ENCODE data around the gene SMAD3. TPM values are rescaled to one million over a fixed set of nuclear protein-coding genes. Genes with fewer than 3 reads are reported as not detected.

Gene SMAD3
- total and polyA plus RNA-seq, 7 donors, result 2.9 to 47.6 (median 29.3) TPM

DNA sequence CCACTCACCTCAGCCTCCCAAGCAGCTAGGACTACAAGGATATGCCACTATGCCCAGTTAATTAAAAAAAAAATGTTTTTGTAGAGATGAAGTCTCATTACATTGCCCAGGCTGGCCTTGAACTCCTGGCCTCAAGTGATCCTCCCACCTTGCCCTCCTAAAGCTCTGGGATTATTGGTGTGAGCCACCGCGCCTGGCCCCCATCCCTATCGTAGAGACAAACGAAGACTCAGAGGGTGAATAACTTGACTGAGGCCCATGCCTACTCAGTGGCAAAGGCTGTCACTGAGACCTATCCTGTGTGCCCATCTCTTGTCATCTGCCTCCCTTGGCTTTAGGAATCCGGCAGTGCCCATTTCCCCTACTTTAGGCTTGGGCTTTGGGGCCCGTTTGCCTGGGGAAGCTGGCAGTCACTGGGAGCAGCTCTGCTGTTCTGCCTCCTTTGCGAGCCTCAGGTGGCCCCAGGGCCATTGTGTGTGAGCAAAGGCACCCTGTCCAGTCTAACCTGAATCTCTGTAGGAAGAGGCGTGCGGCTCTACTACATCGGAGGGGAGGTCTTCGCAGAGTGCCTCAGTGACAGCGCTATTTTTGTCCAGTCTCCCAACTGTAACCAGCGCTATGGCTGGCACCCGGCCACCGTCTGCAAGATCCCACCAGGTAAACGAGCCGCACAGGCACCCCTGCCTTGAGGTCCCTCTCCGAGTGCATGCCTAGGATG, 119.0 kb downstream of the SMAD3 start:
- H3K4me3 ChIP-seq, result no peak overlapping the region
- no peak for ATAC-seq
- H3K27ac ChIP-seq, result peak overlapping the region; percentile 90
- no peaks in the 10 kb centered on the region for H3K9me3 ChIP-seq
- intact Hi-C loops (cut with DNase I), result no loop called here
- TF ChIP-seq, protein P1, sequence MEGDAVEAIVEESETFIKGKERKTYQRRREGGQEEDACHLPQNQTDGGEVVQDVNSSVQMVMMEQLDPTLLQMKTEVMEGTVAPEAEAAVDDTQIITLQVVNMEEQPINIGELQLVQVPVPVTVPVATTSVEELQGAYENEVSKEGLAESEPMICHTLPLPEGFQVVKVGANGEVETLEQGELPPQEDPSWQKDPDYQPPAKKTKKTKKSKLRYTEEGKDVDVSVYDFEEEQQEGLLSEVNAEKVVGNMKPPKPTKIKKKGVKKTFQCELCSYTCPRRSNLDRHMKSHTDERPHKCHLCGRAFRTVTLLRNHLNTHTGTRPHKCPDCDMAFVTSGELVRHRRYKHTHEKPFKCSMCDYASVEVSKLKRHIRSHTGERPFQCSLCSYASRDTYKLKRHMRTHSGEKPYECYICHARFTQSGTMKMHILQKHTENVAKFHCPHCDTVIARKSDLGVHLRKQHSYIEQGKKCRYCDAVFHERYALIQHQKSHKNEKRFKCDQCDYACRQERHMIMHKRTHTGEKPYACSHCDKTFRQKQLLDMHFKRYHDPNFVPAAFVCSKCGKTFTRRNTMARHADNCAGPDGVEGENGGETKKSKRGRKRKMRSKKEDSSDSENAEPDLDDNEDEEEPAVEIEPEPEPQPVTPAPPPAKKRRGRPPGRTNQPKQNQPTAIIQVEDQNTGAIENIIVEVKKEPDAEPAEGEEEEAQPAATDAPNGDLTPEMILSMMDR (IDR thresholded peaks at IDR 0.05), result no peak
- WGBS, 3 donors, result 74 to 84% (median 78%) methylated on average over 18 of the region's 18 CpGs
- H3K4me1 ChIP-seq, result peaks cover 74% of the 10 kb centered on the region
- H3K27me3 ChIP-seq (ENCODE audit: insufficient read depth in 3 of 3, low read length in 2 of 3), result no peaks in the 10 kb centered on the region
- peaks cover 0 to 57% of the 10 kb centered on the region in 2 donors for H3K36me3 ChIP-seq (ENCODE audit: insufficient read depth in 1 of 2, low read depth in 1 of 2)
- peak in 1 of 2 donors; percentile 51 for DNase-seq

DNA sequence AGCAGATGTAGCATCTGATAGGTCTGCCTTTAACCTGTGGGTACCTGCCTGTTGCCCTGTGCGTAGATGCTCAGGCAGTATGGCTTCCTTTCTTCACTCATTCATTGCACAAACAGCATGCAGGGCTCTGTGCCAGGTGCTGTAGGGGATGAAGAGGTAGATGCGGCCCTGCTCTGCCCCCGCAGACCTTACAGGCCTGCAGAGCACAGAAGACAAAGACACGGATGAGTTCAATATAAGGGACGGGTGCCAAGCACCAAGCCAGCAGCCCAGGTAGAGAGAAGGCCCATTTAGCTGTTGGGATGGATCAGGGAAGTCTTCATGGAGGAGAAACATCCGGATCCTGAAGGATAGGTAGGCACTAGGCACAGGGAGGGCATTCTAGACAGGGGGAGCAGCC, 119.6 kb downstream of the SMAD3 start:
- Histone ChIP-seq H3K4me1 (peaks cover 75% of the 10 kb centered on the region), H3K4me3 (no peak overlapping the region), H3K27me3 (ENCODE audit: insufficient read depth in 3 of 3, low read length in 2 of 3) (no peaks in the 10 kb centered on the region), H3K36me3 (ENCODE audit: insufficient read depth in 1 of 2, low read depth in 1 of 2) (peaks cover 0 to 56% of the 10 kb centered on the region in 2 donors), H3K9me3 (no peaks in the 10 kb centered on the region), H3K27ac (peak overlapping the region; percentile 90)
- intact Hi-C loops (cut with DNase I), result loop anchor here (5.0 kb wide), 2 partner anchors 58 to 118 kb away; partner anchors contain the start of gene SMAD3 (in 2 of the 2)
- 74 to 84% (median 75%) methylated on average over 6 of the region's 6 CpGs for WGBS, 3 donors
- TF ChIP-seq, protein P1 (IDR thresholded peaks at IDR 0.05), result no peak
- no peak for ATAC-seq
- peak in 1 of 2 donors; percentile 51 for DNase-seq

DNA sequence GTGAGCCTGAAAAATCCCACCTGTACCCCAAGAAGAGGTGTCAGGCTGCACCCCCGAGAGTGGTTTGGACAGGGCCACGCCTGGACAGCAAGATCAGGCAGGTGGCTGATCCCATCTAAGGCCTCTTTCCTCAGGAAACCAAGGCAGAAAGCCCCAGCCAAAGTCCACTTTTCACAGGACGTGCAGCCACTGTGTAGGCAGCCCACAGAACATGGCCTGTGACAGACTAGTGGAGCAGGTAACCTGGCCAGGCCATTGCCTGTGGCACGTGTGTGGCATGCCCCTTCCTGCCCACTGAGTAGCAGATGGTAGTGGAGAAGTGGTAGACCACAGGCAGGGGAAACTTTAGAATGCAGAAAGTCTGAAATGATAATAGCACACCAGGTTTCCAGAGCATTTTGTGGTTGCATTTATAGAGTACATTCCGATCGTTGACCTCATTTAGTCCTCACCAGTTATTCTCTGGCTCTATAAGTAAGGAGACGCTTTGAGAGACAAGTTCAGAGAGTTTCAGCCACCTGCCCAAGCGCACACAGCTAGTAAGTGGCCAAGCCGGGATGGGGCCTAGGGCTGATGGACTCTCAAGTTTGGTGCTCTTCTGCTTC, 120.3 kb downstream of the SMAD3 start:
- 18 to 51% (median 27%) methylated on average over 9 of the region's 9 CpGs for WGBS, 3 donors
- Histone ChIP-seq H3K9me3 (no peaks in the 10 kb centered on the region), H3K27me3 (ENCODE audit: insufficient read depth in 3 of 3, low read length in 2 of 3) (no peaks in the 10 kb centered on the region), H3K27ac (peak overlapping the region; percentile 90), H3K36me3 (ENCODE audit: insufficient read depth in 1 of 2, low read depth in 1 of 2) (peaks cover 0 to 60% of the 10 kb centered on the region in 2 donors), H3K4me3 (no peak overlapping the region), H3K4me1 (peaks cover 76% of the 10 kb centered on the region)
- DNase-seq (peak; percentile 54 to 61), ATAC-seq (peak; percentile 39 to 55 (median 47))
- intact Hi-C loops (cut with DNase I), result loop anchor here (5.0 kb wide), 2 partner anchors 58 to 118 kb away; partner anchors contain the start of gene SMAD3 (in 2 of the 2)
- TF ChIP-seq, protein P1 (IDR thresholded peaks at IDR 0.05), result no peak

DNA sequence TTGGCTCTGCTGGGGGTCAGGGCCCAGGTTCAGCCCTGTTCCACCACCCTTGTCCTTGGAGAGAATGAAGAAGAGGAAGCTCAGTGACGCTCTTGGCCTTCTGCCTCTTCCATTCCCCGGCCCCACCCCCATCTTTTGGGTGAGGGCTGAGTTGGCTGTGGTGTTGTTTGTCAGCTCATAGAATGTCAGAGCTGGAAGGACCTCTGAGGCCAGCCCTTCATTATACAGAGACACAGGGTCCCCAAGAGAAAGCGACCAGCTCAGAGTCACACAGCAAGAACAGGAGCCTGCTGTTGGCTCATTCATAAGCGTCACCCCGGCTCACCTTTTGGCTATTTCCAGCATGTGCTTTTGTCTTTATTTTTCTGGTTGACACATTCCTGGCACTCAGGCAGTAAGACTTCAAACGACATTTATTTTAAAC, 120.8 kb downstream of the SMAD3 start:
- peak; percentile 79 to 88 for DNase-seq
- 4 to 10% (median 10%) methylated on average over 6 of the region's 6 CpGs for WGBS, 3 donors

More for the DNA sequence above, 120.8 kb downstream of the SMAD3 start:
- Histone ChIP-seq H3K27me3 (ENCODE audit: insufficient read depth in 3 of 3, low read length in 2 of 3) (no peaks in the 10 kb centered on the region), H3K4me1 (peaks cover 79% of the 10 kb centered on the region), H3K27ac (peak overlapping the region; percentile 90), H3K4me3 (no peak overlapping the region), H3K9me3 (no peaks in the 10 kb centered on the region), H3K36me3 (ENCODE audit: insufficient read depth in 1 of 2, low read depth in 1 of 2) (peaks cover 0 to 61% of the 10 kb centered on the region in 2 donors)
- intact Hi-C loops (cut with DNase I), result loop anchor here (5.0 kb wide), 2 partner anchors 59 to 119 kb away; partner anchors contain the start of gene SMAD3 (in 2 of the 2)
- TF ChIP-seq, protein P1 (IDR thresholded peaks at IDR 0.05), result no peak
- ATAC-seq, result peak; percentile 52 to 69 (median 61)
